Measurements from ENCODE around the gene ACSL4. TPM values are rescaled to one million over a fixed set of nuclear protein-coding genes. Genes with fewer than 3 reads are reported as not detected.

ACSL4 gene
- total RNA-seq, 6 experiments from 2014 or later = 1.8 to 76.7 (median 5.3) TPM

DNA sequence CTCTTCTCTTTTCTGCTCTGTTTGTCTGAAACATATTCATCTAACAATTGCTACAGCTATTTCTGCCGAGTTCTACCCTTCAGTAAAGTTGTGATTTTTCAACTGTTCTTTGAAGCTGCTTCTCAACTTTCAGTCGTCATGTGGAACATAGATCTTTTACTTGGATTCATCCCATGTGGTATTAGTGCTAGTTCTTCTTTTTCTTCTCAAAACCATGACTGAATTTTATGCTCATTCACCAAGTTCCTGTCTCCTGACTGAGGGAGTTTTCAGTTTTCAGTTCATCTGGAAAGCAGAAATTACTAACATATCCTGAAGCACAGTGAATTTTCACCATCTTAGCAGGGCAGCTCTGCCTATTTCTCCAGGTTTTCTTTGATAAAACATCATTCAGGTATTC lies 12.1 kb downstream of the ACSL4 start:
- WGBS (ENCODE audit: insufficient coverage, low coverage, low lambda C conversion rate, missing lambda C conversion rate) = 30% methylated on average over 2 of the region's 2 CpGs
- DNase-seq (no peak), ATAC-seq (peak in 1 of 4 donors; percentile 33)
- no peaks in the 10 kb centered on the region for H3K9me3 ChIP-seq
- H3K27me3 ChIP-seq = peaks cover 0 to 28% of the 10 kb centered on the region in 2 donors
- no peak overlapping the region for H3K4me3 ChIP-seq
- no peak overlapping the region for H3K27ac ChIP-seq
- intact Hi-C loops (cut with DNase I) = no loop called here
- no peaks in the 10 kb centered on the region for H3K36me3 ChIP-seq
- H3K4me1 ChIP-seq = no peaks in the 10 kb centered on the region
- no peak for TF ChIP-seq CTCF (IDR thresholded peaks at IDR 0.05)
- no peak for TF ChIP-seq POLR2A (IDR thresholded peaks at IDR 0.05)

DNA sequence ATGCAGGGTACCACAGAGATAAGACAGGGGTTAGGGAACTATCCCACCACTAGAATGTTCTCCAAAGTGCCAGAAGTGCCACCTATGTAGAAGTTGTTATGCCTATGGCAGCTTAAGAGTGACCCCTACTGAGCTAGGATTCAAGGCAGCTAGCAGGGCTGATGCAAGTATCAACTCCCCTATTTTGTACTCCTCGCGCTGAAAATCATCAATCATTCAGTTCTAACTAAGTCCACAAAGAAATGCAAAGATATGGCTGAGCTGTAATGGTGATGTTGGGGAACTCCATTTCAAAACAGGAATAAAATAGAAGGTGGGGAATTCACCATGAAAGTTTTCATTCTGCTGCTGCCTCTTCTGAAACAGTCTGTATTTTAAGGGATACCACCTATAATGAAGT lies 13.8 kb downstream of the ACSL4 start:
- 50% methylated on average over 2 of the region's 2 CpGs for WGBS (ENCODE audit: insufficient coverage, low coverage, low lambda C conversion rate, missing lambda C conversion rate)
- no peaks in the 10 kb centered on the region for H3K36me3 ChIP-seq
- H3K27me3 ChIP-seq = peaks cover 0 to 22% of the 10 kb centered on the region in 2 donors
- TF ChIP-seq CTCF (IDR thresholded peaks at IDR 0.05) = no peak
- no peak for TF ChIP-seq POLR2A (IDR thresholded peaks at IDR 0.05)
- DNase-seq = no peak
- H3K4me1 ChIP-seq = no peaks in the 10 kb centered on the region
- intact Hi-C loops (cut with DNase I) = loop anchor here in 1 of 2 donors (10.0 kb wide), 1 partner anchor 166 kb away; no protein-coding TSS in a partner anchor
- no peak overlapping the region for H3K27ac ChIP-seq
- H3K9me3 ChIP-seq = no peaks in the 10 kb centered on the region
- H3K4me3 ChIP-seq = no peak overlapping the region
- ATAC-seq = peak in 1 of 4 donors; percentile 21

DNA sequence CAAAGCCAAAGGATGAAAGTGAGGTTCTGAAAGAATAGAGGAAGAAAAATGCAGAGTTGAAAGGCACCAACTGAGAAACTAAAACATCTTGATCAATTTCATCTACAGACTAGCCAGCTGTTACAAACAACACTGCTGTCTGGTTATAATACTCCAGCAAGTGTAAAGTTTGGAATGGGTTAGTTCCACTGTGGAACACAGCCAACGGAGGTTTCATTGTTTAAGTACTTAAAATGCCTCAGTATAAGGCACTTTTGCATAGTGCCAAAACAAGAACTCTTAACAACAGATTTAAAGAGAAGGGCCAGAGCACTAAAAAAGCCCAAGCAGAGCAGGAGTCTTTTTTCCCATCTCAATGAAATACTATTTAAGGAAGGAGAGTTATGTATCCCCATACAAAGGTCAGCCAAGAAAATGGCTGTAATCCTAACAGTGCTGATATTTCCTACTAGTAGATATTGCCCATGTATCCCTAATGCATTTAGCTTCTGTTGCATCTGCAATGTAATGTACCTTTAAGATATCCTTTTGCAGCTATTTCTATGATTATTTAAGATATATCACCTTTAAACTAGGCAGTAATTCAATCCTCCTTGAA lies 16.5 kb downstream of the ACSL4 start:
- DNase-seq (no peak), ATAC-seq (no peak)
- H3K4me3 ChIP-seq = no peak overlapping the region
- 40% methylated on average over 1 of the region's 1 CpG for WGBS (ENCODE audit: insufficient coverage, low coverage, low lambda C conversion rate, missing lambda C conversion rate)
- no peak overlapping the region for H3K27ac ChIP-seq
- TF ChIP-seq CTCF (IDR thresholded peaks at IDR 0.05) = no peak
- TF ChIP-seq POLR2A (IDR thresholded peaks at IDR 0.05) = no peak
- no peaks in the 10 kb centered on the region for H3K4me1 ChIP-seq
- H3K36me3 ChIP-seq = no peaks in the 10 kb centered on the region
- peaks cover 0 to 10% of the 10 kb centered on the region in 2 donors for H3K27me3 ChIP-seq
- intact Hi-C loops (cut with DNase I) = loop anchor here in 1 of 2 donors (10.0 kb wide), 1 partner anchor 168 kb away; no protein-coding TSS in a partner anchor
- no peaks in the 10 kb centered on the region for H3K9me3 ChIP-seq

DNA sequence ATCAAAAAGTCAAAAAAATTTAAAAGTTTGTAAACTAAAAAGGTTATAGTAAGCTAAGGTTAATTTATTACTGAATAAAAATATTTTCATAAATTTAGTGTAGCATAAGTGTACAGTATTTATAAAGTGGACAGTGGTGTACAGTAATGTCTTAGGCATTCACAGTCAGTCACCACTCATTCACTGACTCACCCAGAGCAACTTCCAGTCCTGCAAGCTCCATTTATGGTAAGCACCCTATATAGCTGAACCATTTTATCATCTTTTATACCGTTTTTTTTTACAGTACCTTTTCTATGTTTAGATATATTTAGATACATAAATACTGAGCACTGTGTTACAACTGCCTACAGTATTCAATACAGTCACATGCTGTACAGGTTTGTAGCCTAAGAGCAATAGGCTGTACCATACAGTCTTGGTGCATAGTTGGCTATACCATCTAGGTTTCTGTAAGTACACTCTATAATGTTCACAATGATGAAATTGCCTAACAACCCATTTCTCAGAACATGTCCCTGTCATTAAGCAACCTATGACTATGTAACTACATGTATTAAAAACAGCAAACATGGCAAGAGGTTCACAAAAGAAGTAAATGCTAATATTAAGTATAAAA lies 18.6 kb downstream of the ACSL4 start:
- intact Hi-C loops (cut with DNase I) = loop anchor here (5.0 to 10.0 kb wide), 2 partner anchors 170 to 173 kb away; no protein-coding TSS in a partner anchor
- no peak for DNase-seq
- ATAC-seq = no peak

More for the DNA sequence above, 18.6 kb downstream of the ACSL4 start:
- Histone ChIP-seq H3K4me1 (no peaks in the 10 kb centered on the region), H3K27me3 (peaks cover 0 to 10% of the 10 kb centered on the region in 2 donors), H3K9me3 (no peaks in the 10 kb centered on the region), H3K27ac (no peak overlapping the region), H3K4me3 (no peak overlapping the region), H3K36me3 (no peaks in the 10 kb centered on the region)
- TF ChIP-seq CTCF (IDR thresholded peaks at IDR 0.05) (no peak), POLR2A (IDR thresholded peaks at IDR 0.05) (no peak)
- 16% methylated on average over 1 of the region's 1 CpG for WGBS (ENCODE audit: insufficient coverage, low coverage, low lambda C conversion rate, missing lambda C conversion rate)

All from right lobe of liver (tissue), 6 donors.